Nephron (organoid): Measurements from ENCODE around the gene AGFG2.
"Not testable (repeated sequence)": the region's sequence is repeated elsewhere in the genome, so short reads cannot be mapped to it uniquely, and the experiment has no call there.

Experiments used
- H3K27ac Mint-ChIP-seq, 3 experiments: 2 replicates each; pipeline ENCODE4 v1.8.0; 2020; ENCODE audit warnings: mixed read lengths in 3 of 3, mild to moderate bottlenecking in 2 of 3, moderate library complexity in 1 of 3
- H3K27me3 Mint-ChIP-seq: 2 replicates; pipeline ENCODE4 v1.8.0; 2021; ENCODE audit warnings: low read depth, mild to moderate bottlenecking, moderate library complexity, mixed read lengths
- H3K36me3 Mint-ChIP-seq: 2 replicates; pipeline ENCODE4 v1.8.0; 2020; ENCODE audit warnings: low read depth, mixed read lengths
- H3K4me1 Mint-ChIP-seq: 2 replicates; pipeline ENCODE4 v1.8.0; 2020; ENCODE audit warnings: mixed read lengths
- H3K4me3 Mint-ChIP-seq, 3 experiments: 2 replicates each; pipeline ENCODE4 v1.8.0; 2020; ENCODE audit warnings: mild to moderate bottlenecking in 3 of 3, mixed read lengths in 3 of 3, moderate library complexity in 2 of 3
- H3K9me3 Mint-ChIP-seq: 2 replicates; pipeline ENCODE4 v1.8.0; 2020; ENCODE audit warnings: mixed read lengths
- CTCF ChIP-seq, 3 experiments: fragments of 200-600 bp; sonication (generic); IDR thresholded peaks; one replicate each; pipeline ENCODE4 v1.5.0; 2021; ENCODE audit warnings: antibody characterized with exemption in 3 of 3; ENCODE audit not compliant: unreplicated experiment in 3 of 3

Gene AGFG2

GRCh38 chr7:100493476-100494264 is 45.3 kb upstream of the AGFG2 start:
- peak overlapping the region in 2 of 3 experiments; percentile 70 to 72 for H3K4me3 Mint-ChIP-seq
- H3K4me1 Mint-ChIP-seq = peaks cover 18% of the 10 kb centered on the region
- H3K27me3 Mint-ChIP-seq = peaks cover 25% of the 10 kb centered on the region
- TF ChIP-seq CTCF (IDR thresholded peaks at IDR 0.05; ENCODE audit: unreplicated experiment in 3 of 3) = no peak
- no peaks in the 10 kb centered on the region for H3K9me3 Mint-ChIP-seq
- H3K36me3 Mint-ChIP-seq = peaks cover 19% of the 10 kb centered on the region
- peak overlapping the region in 1 of 3 experiments; percentile 48 for H3K27ac Mint-ChIP-seq

- H3K4me3 Mint-ChIP-seq = no peak overlapping the region
- no peak for TF ChIP-seq CTCF (IDR thresholded peaks at IDR 0.05; ENCODE audit: unreplicated experiment in 3 of 3)
- H3K36me3 Mint-ChIP-seq = peaks cover 15% of the 10 kb centered on the region
- peaks cover 21% of the 10 kb centered on the region for H3K27me3 Mint-ChIP-seq
- no peaks in the 10 kb centered on the region for H3K9me3 Mint-ChIP-seq
- peaks cover 9% of the 10 kb centered on the region for H3K4me1 Mint-ChIP-seq
- H3K27ac Mint-ChIP-seq = no peak overlapping the region
These were observed 42.5 kb upstream of the AGFG2 start for GRCh38 chr7:100496509-100496908.

GRCh38 chr7:100500743-100501142 is 38.3 kb upstream of the AGFG2 start:
- not testable (repeated sequence) for H3K4me1 Mint-ChIP-seq, H3K27ac Mint-ChIP-seq, H3K36me3 Mint-ChIP-seq, H3K9me3 Mint-ChIP-seq, H3K27me3 Mint-ChIP-seq, H3K4me3 Mint-ChIP-seq

GRCh38 chr7:100504031-100504430 is 35.0 kb upstream of the AGFG2 start:
- not testable (repeated sequence) for H3K36me3 Mint-ChIP-seq, H3K4me1 Mint-ChIP-seq, H3K4me3 Mint-ChIP-seq, H3K27me3 Mint-ChIP-seq, H3K27ac Mint-ChIP-seq, H3K9me3 Mint-ChIP-seq

GRCh38 chr7:100504887-100505611 is 34.0 kb upstream of the AGFG2 start:
- Mint-ChIP-seq H3K4me1 (peaks cover 5% of the 10 kb centered on the region), H3K27me3 (no peaks in the 10 kb centered on the region), H3K27ac (no peak overlapping the region), H3K36me3 (no peaks in the 10 kb centered on the region), H3K4me3 (no peak overlapping the region), H3K9me3 (no peaks in the 10 kb centered on the region)
- TF ChIP-seq CTCF (IDR thresholded peaks at IDR 0.05; ENCODE audit: unreplicated experiment in 3 of 3) = no peak

- Mint-ChIP-seq H3K27ac (no peak overlapping the region), H3K4me3 (no peak overlapping the region), H3K4me1 (peaks cover 5% of the 10 kb centered on the region), H3K27me3 (no peaks in the 10 kb centered on the region), H3K36me3 (no peaks in the 10 kb centered on the region), H3K9me3 (no peaks in the 10 kb centered on the region)
- no peak for TF ChIP-seq CTCF (IDR thresholded peaks at IDR 0.05; ENCODE audit: unreplicated experiment in 3 of 3)
These were observed 32.6 kb upstream of the AGFG2 start for GRCh38 chr7:100506356-100506923.
